HepG2 (cell line): ENCODE measurements around the gene IQCE. TPM values are rescaled to one million over a fixed set of nuclear protein-coding genes. Genes with fewer than 3 reads are reported as not detected.

Experiments
- ATF5 ChIP-seq: sonication (generic); formaldehyde crosslinking; IDR thresholded peaks from 2 replicates; pipeline ENCODE4 v1.4.0; 2020; ENCODE audit warnings: mild to moderate bottlenecking, low read depth, missing genetic modification reagents
- IRF1 ChIP-seq: sonication (generic); formaldehyde crosslinking; IDR thresholded peaks from 2 replicates; pipeline ENCODE4 v1.4.0; 2020; ENCODE audit warnings: low read depth, mild to moderate bottlenecking, missing genetic modification reagents
- KDM4B ChIP-seq: sonication (generic); formaldehyde crosslinking; IDR thresholded peaks from 2 replicates; pipeline ENCODE4 v1.4.0; 2020; ENCODE audit warnings: missing genetic modification reagents
- MTA1 ChIP-seq: sonication (generic); formaldehyde crosslinking; IDR thresholded peaks from 2 replicates; pipeline ENCODE4 v1.4.0; 2020; ENCODE audit warnings: missing genetic modification reagents, mild to moderate bottlenecking, borderline replicate concordance
- NR3C1 ChIP-seq: sonication (generic); formaldehyde crosslinking; IDR thresholded peaks from 2 replicates; pipeline ENCODE4 v1.4.0; 2020; ENCODE audit warnings: missing genetic modification reagents
- PAXIP1 ChIP-seq: sonication (generic); formaldehyde crosslinking; conservative IDR thresholded peaks from 2 replicates; pipeline ENCODE4 v1.4.0; 2020; ENCODE audit warnings: mild to moderate bottlenecking, missing genetic modification reagents, moderate library complexity
- RXRB ChIP-seq: IDR thresholded peaks from 2 replicates; pipeline ENCODE4 v1.6.1; 2016; ENCODE audit warnings: borderline replicate concordance, missing genetic modification reagents, missing compliant biosample characterization
- SNRNP70 ChIP-seq: fragments of 200-400 bp; formaldehyde crosslinking; IDR thresholded peaks from 2 replicates; pipeline ENCODE4 v1.6.1; 2017; ENCODE audit warnings: mild to moderate bottlenecking, low read depth, low read length, moderate library complexity
- ZFP90 ChIP-seq: sonication (generic); formaldehyde crosslinking; IDR thresholded peaks from 2 replicates; pipeline ENCODE4 v1.8.0; 2022; ENCODE audit warnings: missing genetic modification reagents, mild to moderate bottlenecking, inconsistent platforms, borderline replicate concordance
- ZIK1 ChIP-seq: sonication (generic); formaldehyde crosslinking; IDR thresholded peaks from 2 replicates; pipeline ENCODE4 v1.5.0; 2020; ENCODE audit warnings: mild to moderate bottlenecking, low read depth, missing genetic modification reagents, borderline replicate concordance
- ZKSCAN5 ChIP-seq: sonication (generic); formaldehyde crosslinking; IDR thresholded peaks from 2 replicates; pipeline ENCODE4 v1.5.1; 2020; ENCODE audit warnings: mild to moderate bottlenecking, missing genetic modification reagents
- ZMYM2 ChIP-seq: sonication (generic); formaldehyde crosslinking; IDR thresholded peaks from 2 replicates; pipeline ENCODE4 v1.8.0; 2022; ENCODE audit warnings: mild to moderate bottlenecking, missing genetic modification reagents
- ZNF205 ChIP-seq: IDR thresholded peaks from 2 replicates; pipeline ENCODE4 v1.6.1; 2018; ENCODE audit warnings: missing biosample characterization, missing genetic modification reagents
- ZNF264 ChIP-seq: sonication (generic); formaldehyde crosslinking; IDR thresholded peaks from 2 replicates; pipeline ENCODE4 v1.4.0; 2020; ENCODE audit warnings: missing genetic modification reagents
- ZNF580 ChIP-seq: IDR thresholded peaks from 2 replicates; pipeline ENCODE4 v1.6.1; 2016; ENCODE audit warnings: low read depth, borderline replicate concordance
- ZNF607 ChIP-seq: sonication (generic); formaldehyde crosslinking; IDR thresholded peaks from 2 replicates; pipeline ENCODE4 v1.5.1; 2020; ENCODE audit warnings: missing genetic modification reagents, mild to moderate bottlenecking, borderline replicate concordance
- ZNF800 ChIP-seq: sonication (generic); formaldehyde crosslinking; IDR thresholded peaks from 2 replicates; pipeline ENCODE4 v1.4.0; 2020; ENCODE audit warnings: missing genetic modification reagents
- ZXDC ChIP-seq: sonication (generic); formaldehyde crosslinking; IDR thresholded peaks from 2 replicates; pipeline ENCODE4 v1.5.0; 2020; ENCODE audit warnings: mild to moderate bottlenecking, missing genetic modification reagents
- ZZZ3 ChIP-seq: sonication (generic); formaldehyde crosslinking; IDR thresholded peaks from 2 replicates; pipeline ENCODE4 v1.4.0; 2020; ENCODE audit warnings: missing genetic modification reagents, mild to moderate bottlenecking, borderline replicate concordance
- polyA plus RNA-seq, 8 experiments: library from polyadenylated mRNA; depleted of rRNA in 3 of 8; stranded (reverse) in 7 of 8; unstranded in 1 of 8; fragments of >200 nt; fragmentation: Illumina TruSeq in 4 of 8; extraction: Trizol in 4 of 8; gene quantifications; 2 replicates each; pipeline versions ENCODE4 v1.2.1 to v1.2.3, GENCODE V29; 2011 to 2016; ENCODE audit warnings: low read depth in 4 of 8, missing spikeins in 1 of 8, mixed read lengths in 1 of 8; ENCODE audit not compliant: insufficient read depth in 1 of 8
- total RNA-seq, 5 experiments: library from RNA; depleted of rRNA; stranded (reverse); fragments of >200 nt; fragmentation: Illumina TruSeq; extraction: Trizol; gene quantifications; 2 replicates each; pipeline ENCODE4 v1.2.3, GENCODE V29; 2016; ENCODE audit warnings: low read depth in 1 of 5

The IQCE gene
- total and polyA plus RNA-seq, 2 of the 13 experiments (the other 11 are each of a cell fraction or from before 2014, with no cell fraction given), result 1.5 to 2.5 TPM

GRCh38 chr7:2566890-2567678 is 8.3 kb downstream of the IQCE start (continued):
- TF ChIP-seq ZNF800 (CRISPR knock-in tag), result peak; percentile 57; the same call in 1 of the 2 replicates
- TF ChIP-seq MTA1, result no peak; the same call in 1 of the 2 replicates
- TF ChIP-seq ZFP90 (CRISPR knock-in tag), result no peak
- no peak for TF ChIP-seq ZMYM2
- no peak for TF ChIP-seq ZKSCAN5 (CRISPR knock-in tag)
- TF ChIP-seq ZNF205 (CRISPR knock-in tag), result no peak
- TF ChIP-seq ZXDC (CRISPR knock-in tag), result no peak
- no peak for TF ChIP-seq ZNF607 (CRISPR knock-in tag)
- no peak for TF ChIP-seq ZNF580 (CRISPR knock-in tag)
- no peak for TF ChIP-seq PAXIP1 (CRISPR knock-in tag)
- no peak for TF ChIP-seq ATF5
- peak; percentile 33; the same call in 1 of the 2 replicates for TF ChIP-seq RXRB
- TF ChIP-seq ZNF264 (CRISPR knock-in tag), result no peak
- no peak for TF ChIP-seq NR3C1
- no peak for TF ChIP-seq KDM4B (CRISPR knock-in tag)
- TF ChIP-seq IRF1 (CRISPR knock-in tag), result no peak
- TF ChIP-seq SNRNP70, result no peak
- TF ChIP-seq ZZZ3, result no peak
- TF ChIP-seq ZIK1 (CRISPR knock-in tag), result no peak
